Tibial nerve (tissue), 4 donors: ENCODE results near the gene GSTM5.
"Not testable (repeated sequence)": the region's sequence is repeated elsewhere in the genome, so short reads cannot be mapped to it uniquely, and the experiment has no call there.

Source experiments
- EP300 ChIP-seq, 2 donors: sonication (generic); formaldehyde crosslinking; IDR thresholded peaks; one replicate each; pipeline ENCODE4 v1.6.1; 2017; ENCODE audit warnings: antibody characterized with exemption in 2 of 2, mild to moderate bottlenecking in 1 of 2
- POLR2A ChIP-seq, 2 donors: fragments of 450-650 bp; IDR thresholded peaks; one replicate each; pipeline ENCODE4 v1.6.1; 2017; ENCODE audit warnings: antibody characterized with exemption in 2 of 2, mild to moderate bottlenecking in 2 of 2, moderate library complexity in 2 of 2
- TF ChIP-seq, protein P1 (sequence below), 5 experiments: fragments of 200-600 bp in 3 of 5; fragments of 450-650 bp in 2 of 5; sonication (generic) in 3 of 5; IDR thresholded peaks; one replicate each; pipeline ENCODE4 v1.5.1; 2016 to 2019; ENCODE audit warnings: antibody characterized with exemption in 5 of 5, mild to moderate bottlenecking in 3 of 5, moderate library complexity in 2 of 5

DNA sequence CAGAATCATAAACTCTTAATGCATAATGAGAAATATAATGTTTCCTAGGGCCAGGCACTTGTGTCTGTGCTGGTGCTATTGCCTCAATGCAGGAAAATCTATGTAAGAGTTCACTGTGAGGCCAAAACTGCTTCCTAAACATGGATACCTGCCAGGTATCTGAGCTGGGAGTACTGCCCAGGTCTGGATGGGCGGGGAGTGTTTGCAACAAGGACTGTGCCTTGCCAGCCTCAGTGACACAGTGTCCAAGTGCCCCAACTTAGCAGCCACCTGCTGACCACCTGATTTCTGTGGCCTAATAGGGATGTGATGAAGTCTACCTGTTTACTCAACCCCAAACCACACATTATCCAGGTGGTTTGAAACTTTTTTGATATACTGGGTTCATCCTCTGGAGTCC, 26.7 kb upstream of the GSTM5 start:
- TF ChIP-seq, protein P1, sequence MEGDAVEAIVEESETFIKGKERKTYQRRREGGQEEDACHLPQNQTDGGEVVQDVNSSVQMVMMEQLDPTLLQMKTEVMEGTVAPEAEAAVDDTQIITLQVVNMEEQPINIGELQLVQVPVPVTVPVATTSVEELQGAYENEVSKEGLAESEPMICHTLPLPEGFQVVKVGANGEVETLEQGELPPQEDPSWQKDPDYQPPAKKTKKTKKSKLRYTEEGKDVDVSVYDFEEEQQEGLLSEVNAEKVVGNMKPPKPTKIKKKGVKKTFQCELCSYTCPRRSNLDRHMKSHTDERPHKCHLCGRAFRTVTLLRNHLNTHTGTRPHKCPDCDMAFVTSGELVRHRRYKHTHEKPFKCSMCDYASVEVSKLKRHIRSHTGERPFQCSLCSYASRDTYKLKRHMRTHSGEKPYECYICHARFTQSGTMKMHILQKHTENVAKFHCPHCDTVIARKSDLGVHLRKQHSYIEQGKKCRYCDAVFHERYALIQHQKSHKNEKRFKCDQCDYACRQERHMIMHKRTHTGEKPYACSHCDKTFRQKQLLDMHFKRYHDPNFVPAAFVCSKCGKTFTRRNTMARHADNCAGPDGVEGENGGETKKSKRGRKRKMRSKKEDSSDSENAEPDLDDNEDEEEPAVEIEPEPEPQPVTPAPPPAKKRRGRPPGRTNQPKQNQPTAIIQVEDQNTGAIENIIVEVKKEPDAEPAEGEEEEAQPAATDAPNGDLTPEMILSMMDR (IDR thresholded peaks at IDR 0.05) = not testable (repeated sequence)
- TF ChIP-seq POLR2A, EP300 (IDR thresholded peaks at IDR 0.05): not testable (repeated sequence)
